GM12874 (cell line): ENCODE data around the gene TAF4.
A peak's percentile ranks its signal among the peaks of the same experiment; 100 is the strongest.

ENCODE experiments used
- TF ChIP-seq, protein P1 (sequence below): IDR thresholded peaks from 2 replicates; pipeline ENCODE4 v1.5.1; 2011; ENCODE audit warnings: low read depth, mild to moderate bottlenecking, control low read depth, low read length, moderate library complexity; ENCODE audit not compliant: insufficient read depth

The TAF4 gene

DNA sequence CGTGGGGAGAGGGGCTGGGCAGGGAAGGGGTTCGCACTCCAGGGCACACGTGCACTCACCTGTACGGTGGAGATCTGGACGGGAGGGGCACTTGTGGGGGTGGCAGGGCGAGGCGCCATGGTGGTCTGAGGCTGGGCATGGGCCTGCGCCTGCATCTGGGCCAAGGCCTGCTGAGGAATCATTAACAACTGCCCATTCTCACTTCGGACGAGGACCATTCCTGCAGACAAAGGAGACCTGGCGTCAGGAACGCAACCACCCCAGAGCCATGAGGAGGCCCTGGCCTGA, 51.2 kb downstream of the TAF4 start:
- TF ChIP-seq, protein P1, sequence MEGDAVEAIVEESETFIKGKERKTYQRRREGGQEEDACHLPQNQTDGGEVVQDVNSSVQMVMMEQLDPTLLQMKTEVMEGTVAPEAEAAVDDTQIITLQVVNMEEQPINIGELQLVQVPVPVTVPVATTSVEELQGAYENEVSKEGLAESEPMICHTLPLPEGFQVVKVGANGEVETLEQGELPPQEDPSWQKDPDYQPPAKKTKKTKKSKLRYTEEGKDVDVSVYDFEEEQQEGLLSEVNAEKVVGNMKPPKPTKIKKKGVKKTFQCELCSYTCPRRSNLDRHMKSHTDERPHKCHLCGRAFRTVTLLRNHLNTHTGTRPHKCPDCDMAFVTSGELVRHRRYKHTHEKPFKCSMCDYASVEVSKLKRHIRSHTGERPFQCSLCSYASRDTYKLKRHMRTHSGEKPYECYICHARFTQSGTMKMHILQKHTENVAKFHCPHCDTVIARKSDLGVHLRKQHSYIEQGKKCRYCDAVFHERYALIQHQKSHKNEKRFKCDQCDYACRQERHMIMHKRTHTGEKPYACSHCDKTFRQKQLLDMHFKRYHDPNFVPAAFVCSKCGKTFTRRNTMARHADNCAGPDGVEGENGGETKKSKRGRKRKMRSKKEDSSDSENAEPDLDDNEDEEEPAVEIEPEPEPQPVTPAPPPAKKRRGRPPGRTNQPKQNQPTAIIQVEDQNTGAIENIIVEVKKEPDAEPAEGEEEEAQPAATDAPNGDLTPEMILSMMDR = no peak

DNA sequence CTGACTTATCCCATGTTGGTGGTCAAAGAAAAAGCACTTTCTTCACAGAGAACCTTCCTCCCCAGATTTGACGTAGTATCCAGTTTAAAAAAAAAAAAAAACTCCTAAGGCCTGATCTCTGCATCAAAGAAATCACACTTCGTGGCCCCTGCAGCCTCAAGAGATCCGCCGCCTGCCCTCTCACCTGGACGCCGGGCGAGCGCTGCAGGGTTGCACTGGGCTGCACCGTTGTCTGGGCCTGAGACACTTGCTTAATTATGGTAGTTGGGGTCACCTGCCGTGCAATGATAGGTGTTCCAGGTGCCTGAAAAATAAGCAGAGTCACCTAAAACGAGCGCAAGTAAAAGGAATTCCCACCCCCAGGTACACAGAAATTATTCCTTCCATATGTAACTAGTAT, 53.0 kb downstream of the TAF4 start:
- TF ChIP-seq, protein P1 = no peak

DNA sequence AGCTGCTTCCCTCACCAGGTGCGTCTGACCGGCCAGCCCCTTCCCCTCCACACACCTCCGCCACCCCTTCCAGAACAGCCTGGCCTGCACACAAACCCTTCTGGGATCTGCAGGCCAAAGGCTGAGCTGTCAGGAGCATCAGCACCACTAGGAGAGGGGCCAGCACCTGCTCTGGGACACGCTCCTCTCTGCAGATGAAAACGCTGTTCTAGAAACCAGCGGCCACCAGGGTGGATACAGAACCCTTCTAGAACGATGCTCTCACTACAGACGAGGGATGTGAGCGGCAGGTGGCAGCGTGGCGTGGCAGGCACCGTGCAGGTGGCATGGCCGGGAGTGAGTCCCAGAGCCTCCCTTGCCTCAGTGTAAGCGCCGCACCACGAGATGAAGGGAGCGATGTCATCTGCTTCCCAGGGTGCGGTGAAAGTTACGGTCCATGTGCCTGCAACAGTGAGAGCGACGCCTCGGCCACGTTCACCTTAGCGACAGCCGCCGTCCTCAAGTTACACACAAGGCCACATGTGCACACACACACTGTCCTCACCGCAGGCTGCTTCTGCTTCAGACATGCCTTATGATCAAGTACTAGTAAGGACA, 53.6 kb downstream of the TAF4 start:
- TF ChIP-seq, protein P1 = no peak

DNA sequence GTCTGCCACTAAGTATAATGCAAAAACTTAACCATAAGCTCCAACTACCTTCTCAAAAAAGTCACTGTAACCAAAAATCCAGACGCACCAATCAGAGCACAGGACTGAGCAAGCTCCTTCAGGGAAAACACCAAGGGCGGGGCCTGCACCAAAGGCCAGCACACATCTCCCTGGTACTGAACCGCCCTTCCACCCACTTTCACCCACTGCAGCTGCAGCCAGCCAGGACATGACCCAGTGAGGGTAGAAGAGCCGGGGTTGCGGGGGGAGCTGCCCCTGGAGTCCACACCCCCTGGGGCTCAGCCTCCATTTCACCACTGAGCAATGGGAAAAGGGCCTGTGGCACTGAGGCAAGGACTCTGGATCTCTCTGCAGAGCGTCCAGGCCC, 54.3 kb downstream of the TAF4 start:
- TF ChIP-seq, protein P1 = no peak

DNA sequence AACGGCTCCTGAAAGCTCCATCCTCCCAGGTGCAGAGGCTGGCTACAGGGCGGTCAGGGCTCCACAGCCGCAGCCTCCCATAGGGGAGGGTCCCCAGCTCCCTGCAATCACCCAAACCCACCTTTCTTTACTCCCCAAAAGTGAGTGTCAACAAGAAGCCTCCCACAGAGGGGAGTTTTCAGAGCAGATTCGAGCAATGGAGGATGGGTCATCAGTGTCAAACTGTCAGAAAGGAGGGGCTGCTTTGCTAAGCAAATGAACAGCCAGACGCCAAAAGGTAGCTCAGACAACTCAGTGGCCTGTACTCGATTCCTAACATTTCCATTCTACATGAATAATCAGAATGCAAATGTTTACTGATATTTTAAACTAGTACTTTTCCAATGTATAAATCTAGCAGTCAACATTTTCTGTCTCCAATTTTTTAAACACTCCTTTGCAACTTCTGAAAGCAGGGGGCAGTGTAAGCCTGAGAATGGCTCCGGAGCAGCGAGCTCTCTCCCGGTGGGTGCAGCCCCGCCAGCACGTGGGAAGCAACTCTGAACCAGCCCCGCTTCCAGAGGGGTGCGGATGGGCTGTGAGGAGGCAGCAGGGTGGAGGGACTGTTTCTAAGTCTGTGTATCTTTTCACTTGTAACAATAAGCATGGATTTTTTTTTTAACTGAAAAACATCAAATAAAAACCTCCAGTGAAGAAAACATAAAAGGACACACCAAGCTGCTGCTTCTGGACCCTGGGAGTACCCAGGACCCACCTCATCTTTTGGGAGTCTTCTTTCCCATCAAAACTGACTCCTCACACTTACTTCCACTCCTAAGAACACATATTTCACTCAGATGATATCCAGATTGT, 54.9 kb downstream of the TAF4 start:
- TF ChIP-seq, protein P1 = peak; percentile 31; the same call in 1 of the 2 replicates

DNA sequence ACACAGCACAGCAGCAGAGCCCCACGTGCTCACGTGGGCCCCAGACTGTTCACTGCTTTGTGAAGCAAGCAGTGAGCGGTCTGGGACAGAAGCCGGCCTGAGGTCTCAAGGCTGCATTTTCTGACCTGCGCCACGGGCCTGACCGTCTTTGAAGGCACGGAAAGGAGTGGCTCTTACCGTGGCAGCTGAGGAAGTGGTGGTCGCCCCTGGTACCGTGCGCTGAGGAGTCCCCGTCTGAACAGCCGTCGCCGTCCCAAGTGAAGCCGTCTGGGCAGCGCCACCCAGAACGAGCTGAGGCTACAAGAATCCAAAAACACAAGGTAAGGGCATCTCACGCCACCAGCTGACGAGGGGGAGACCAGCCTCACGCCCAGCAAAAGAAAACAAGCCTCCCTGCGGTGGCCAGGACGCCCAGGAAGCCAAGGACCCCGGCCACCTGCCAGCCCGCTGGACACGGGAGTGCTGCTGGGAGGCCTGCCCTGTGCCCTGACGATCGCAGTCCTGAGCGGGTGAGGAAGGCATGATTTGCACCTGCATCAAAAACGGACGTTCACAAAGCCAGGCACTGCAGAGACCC, 55.7 kb downstream of the TAF4 start:
- TF ChIP-seq, protein P1 = no peak

DNA sequence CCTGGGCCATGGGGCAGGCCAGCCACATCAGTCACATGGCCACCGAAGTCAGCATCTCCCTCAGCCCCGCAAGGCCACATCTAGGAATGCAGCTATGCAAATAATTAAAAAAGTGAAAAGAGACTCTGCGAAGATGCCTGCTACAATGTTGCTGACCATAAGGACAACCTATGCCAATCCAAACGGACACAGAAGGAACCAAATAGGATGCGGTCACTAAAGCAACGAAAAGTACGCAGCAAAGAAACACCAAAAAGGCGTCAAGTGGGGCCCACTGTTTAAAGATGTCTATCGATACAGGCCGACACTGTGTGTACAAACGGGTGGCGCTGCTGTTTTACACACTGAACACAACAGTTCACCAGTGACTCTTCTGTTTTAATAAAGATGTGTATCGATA, 56.4 kb downstream of the TAF4 start:
- TF ChIP-seq, protein P1 = no peak
